Small intestine (tissue), 7 donors: ENCODE data around the gene CASKIN2. TPM values are rescaled to one million over a fixed set of nuclear protein-coding genes. Genes with fewer than 3 reads are reported as not detected.
A peak's percentile ranks its signal among the peaks of the same experiment; 100 is the strongest.
"Not testable (repeated sequence)": the region's sequence is repeated elsewhere in the genome, so short reads cannot be mapped to it uniquely, and the experiment has no call there.

Experiments
- DNase-seq, 2 donors: peaks; one replicate each; pipeline versions ENCODE4 v3.0.0 to v3.0.0-alpha.2; 2013
- FAIRE-seq: peaks from 2 replicates; lab custom pipeline; 2012; peaks lifted over from hg19 to GRCh38; lab: Jason Lieb, UNC
- H3K27ac ChIP-seq, 3 donors: one replicate each; pipeline ENCODE4 v1.5.1; 2013; ENCODE audit warnings: low read length in 2 of 3, mild to moderate bottlenecking in 2 of 3, control low read depth in 1 of 3, inconsistent platforms in 1 of 3, low read depth in 1 of 3, moderate library complexity in 1 of 3
- H3K27me3 ChIP-seq, 3 donors: one replicate each; pipeline ENCODE4 v1.6.1; 2013; ENCODE audit warnings: low read length in 3 of 3, inconsistent platforms in 1 of 3; ENCODE audit not compliant: control insufficient read depth in 3 of 3, insufficient read depth in 3 of 3
- H3K36me3 ChIP-seq, 3 donors: one replicate each; pipeline ENCODE4 v1.6.1; 2013; ENCODE audit warnings: low read length in 3 of 3, inconsistent platforms in 1 of 3, low read depth in 1 of 3, mild to moderate bottlenecking in 1 of 3, moderate library complexity in 1 of 3; ENCODE audit not compliant: control insufficient read depth in 3 of 3, insufficient read depth in 2 of 3
- H3K4me1 ChIP-seq, 3 donors: one replicate each; pipeline ENCODE4 v1.6.1; 2013; ENCODE audit warnings: low read length in 2 of 3, inconsistent platforms in 1 of 3, low read depth in 1 of 3, mild to moderate bottlenecking in 1 of 3, moderate library complexity in 1 of 3; ENCODE audit not compliant: control insufficient read depth in 3 of 3, insufficient read depth in 2 of 3
- H3K4me3 ChIP-seq, 3 donors: one replicate each; pipeline ENCODE4 v1.5.1; 2013; ENCODE audit warnings: low read length in 3 of 3, control low read depth in 1 of 3, inconsistent platforms in 1 of 3, low read depth in 1 of 3, mild to moderate bottlenecking in 1 of 3, moderate library complexity in 1 of 3
- H3K9me3 ChIP-seq, 2 donors: one replicate each; pipeline ENCODE4 v1.6.1; 2013; ENCODE audit warnings: low read depth in 1 of 2, low read length in 1 of 2; ENCODE audit not compliant: control insufficient read depth in 2 of 2, insufficient read depth in 1 of 2
- WGBS, 3 donors: extraction: QIAGEN DNeasy Blood & Tissue Kit; methylation state at CpG; one replicate each; pipeline ENCODE4 v1.1.7; 2013; 5-methylcytosine and 5-hydroxymethylcytosine counted together
- polyA plus RNA-seq, 4 donors: library from polyadenylated mRNA; stranded (reverse) in 3 of 4; unstranded in 1 of 4; fragments of 200-250 nt in 3 of 4; fragments of 120-200 nt in 1 of 4; gene quantifications; one replicate each; pipeline versions ENCODE4 v1.2.1 to v1.2.3, GENCODE V29; 2013
- donor health status: healthy with polysubstance abuse.
- donor health status: control.
- donor health status: control.
- donor health status: Bipolar disorder and iron deficiency.
- donor health status: healthy.

Gene CASKIN2
- polyA plus RNA-seq, 4 donors = 7.6 to 15.6 (median 10.9) TPM

- Histone ChIP-seq H3K4me3 (peak overlapping the region; percentile 77 to 96 (median 78)), H3K27ac (peak overlapping the region; percentile 97 to 99 (median 97)), H3K27me3 (no peaks in the 10 kb centered on the region), H3K9me3 (no peaks in the 10 kb centered on the region), H3K36me3 (peaks cover 2 to 66% (median 2%) of the 10 kb centered on the region in 3 donors), H3K4me1 (peaks cover 0 to 29% (median 3%) of the 10 kb centered on the region in 3 donors)
- whole genome bisulfite sequencing, 3 donors = 0 to 2% (median 1%) methylated on average over 41 to 60 of the region's 60 CpGs
- DNase-seq (peak; percentile 59 to 79), FAIRE-seq (no peak)
Observed at GRCh38 chr17:75525806-75526554, 10.6 kb upstream of the CASKIN2 start.

GRCh38 chr17:75524970-75525805 is 9.9 kb upstream of the CASKIN2 start, which contains the start of gene LLGL2:
Gene LLGL2 (plus strand): TSS chr17:75525697. CDS start chr17:75543427, 17,730 bp downstream.
- DNase-seq = peak; percentile 94 to 98
- FAIRE-seq = no peak
- WGBS, 3 donors = 0 to 1% (median 0%) methylated on average over 47 to 108 of the region's 108 CpGs

GRCh38 chr17:75524269-75524969 is 9.1 kb upstream of the CASKIN2 start:
- 20 to 27% (median 25%) methylated on average over 24 of the region's 24 CpGs for WGBS, 3 donors
- no peak for DNase-seq

More at GRCh38 chr17:75524970-75525805, 9.9 kb upstream of the CASKIN2 start, which contains the start of gene LLGL2:
- peaks cover 0 to 23% (median 1%) of the 10 kb centered on the region in 3 donors for H3K4me1 ChIP-seq
- H3K4me3 ChIP-seq = peak within 1 kb of the TSS; percentile 77 to 96 (median 78)
- H3K27ac ChIP-seq = peak within 1 kb of the TSS; percentile 97 to 99 (median 97)
- H3K27me3 ChIP-seq = no peaks in the 10 kb centered on the region
- H3K9me3 ChIP-seq = no peaks in the 10 kb centered on the region
- peaks cover 2 to 67% (median 2%) of the 10 kb centered on the region in 3 donors for H3K36me3 ChIP-seq

GRCh38 chr17:75523647-75524046 is 8.3 kb upstream of the CASKIN2 start:
- peaks cover 0 to 19% (median 0%) of the 10 kb centered on the region in 3 donors for H3K4me1 ChIP-seq
- DNase-seq (no peak), FAIRE-seq (no peak)
- peaks cover 2 to 67% (median 8%) of the 10 kb centered on the region in 3 donors for H3K36me3 ChIP-seq
- H3K27me3 ChIP-seq = no peaks in the 10 kb centered on the region
- no peaks in the 10 kb centered on the region for H3K9me3 ChIP-seq
- no peak overlapping the region for H3K4me3 ChIP-seq
- WGBS, 3 donors = 89 to 93% (median 91%) methylated on average over 7 of the region's 7 CpGs
- no peak overlapping the region for H3K27ac ChIP-seq

More at GRCh38 chr17:75524269-75524969, 9.1 kb upstream of the CASKIN2 start:
- Histone ChIP-seq H3K27me3 (no peaks in the 10 kb centered on the region), H3K9me3 (no peaks in the 10 kb centered on the region), H3K27ac (peak overlapping the region; percentile 88 to 96 (median 95)), H3K4me1 (peaks cover 0 to 19% (median 0%) of the 10 kb centered on the region in 3 donors), H3K36me3 (peaks cover 2 to 67% (median 4%) of the 10 kb centered on the region in 3 donors), H3K4me3 (peak overlapping the region in 2 of 3 donors; percentile 76 to 96)
- FAIRE-seq = no peak

- no peak overlapping the region for H3K27ac ChIP-seq
- H3K36me3 ChIP-seq = peaks cover 2 to 66% (median 8%) of the 10 kb centered on the region in 3 donors
- DNase-seq (no peak), FAIRE-seq (no peak)
- 88 to 94% (median 93%) methylated on average over 33 of the region's 33 CpGs for whole genome bisulfite sequencing, 3 donors
- no peaks in the 10 kb centered on the region for H3K9me3 ChIP-seq
- H3K27me3 ChIP-seq = no peaks in the 10 kb centered on the region
- H3K4me3 ChIP-seq = no peak overlapping the region
- H3K4me1 ChIP-seq = peaks cover 0 to 27% (median 0%) of the 10 kb centered on the region in 3 donors
Observed at GRCh38 chr17:75521951-75522727, 6.8 kb upstream of the CASKIN2 start.

GRCh38 chr17:75521290-75521689 is 6.0 kb upstream of the CASKIN2 start:
- Histone ChIP-seq H3K27ac (no peak overlapping the region), H3K9me3 (no peaks in the 10 kb centered on the region), H3K36me3 (peaks cover 2 to 66% (median 8%) of the 10 kb centered on the region in 3 donors), H3K4me1 (peaks cover 0 to 26% (median 0%) of the 10 kb centered on the region in 3 donors), H3K4me3 (no peak overlapping the region), H3K27me3 (no peaks in the 10 kb centered on the region)
- no peak for FAIRE-seq
- DNase-seq = no peak
- WGBS, 3 donors = 94 to 95% (median 94%) methylated on average over 8 of the region's 8 CpGs

GRCh38 chr17:75520413-75520812 is 5.1 kb upstream of the CASKIN2 start:
- WGBS, 3 donors = 92 to 96% (median 93%) methylated on average over 8 of the region's 8 CpGs
- H3K4me1 ChIP-seq = peaks cover 0 to 26% (median 0%) of the 10 kb centered on the region in 3 donors
- not testable (repeated sequence) for H3K27me3 ChIP-seq, H3K27ac ChIP-seq, H3K9me3 ChIP-seq, H3K4me3 ChIP-seq, DNase-seq, FAIRE-seq
- peaks cover 2 to 66% (median 8%) of the 10 kb centered on the region in 3 donors for H3K36me3 ChIP-seq
